Measurements from ENCODE around the gene SCFD1. TPM values are rescaled to one million over a fixed set of nuclear protein-coding genes. Genes with fewer than 3 reads are reported as not detected.
A peak's percentile ranks its signal among the peaks of the same experiment; 100 is the strongest.
"Not testable (repeated sequence)": the region's sequence is repeated elsewhere in the genome, so short reads cannot be mapped to it uniquely, and the experiment has no call there.

The SCFD1 gene, protein sequence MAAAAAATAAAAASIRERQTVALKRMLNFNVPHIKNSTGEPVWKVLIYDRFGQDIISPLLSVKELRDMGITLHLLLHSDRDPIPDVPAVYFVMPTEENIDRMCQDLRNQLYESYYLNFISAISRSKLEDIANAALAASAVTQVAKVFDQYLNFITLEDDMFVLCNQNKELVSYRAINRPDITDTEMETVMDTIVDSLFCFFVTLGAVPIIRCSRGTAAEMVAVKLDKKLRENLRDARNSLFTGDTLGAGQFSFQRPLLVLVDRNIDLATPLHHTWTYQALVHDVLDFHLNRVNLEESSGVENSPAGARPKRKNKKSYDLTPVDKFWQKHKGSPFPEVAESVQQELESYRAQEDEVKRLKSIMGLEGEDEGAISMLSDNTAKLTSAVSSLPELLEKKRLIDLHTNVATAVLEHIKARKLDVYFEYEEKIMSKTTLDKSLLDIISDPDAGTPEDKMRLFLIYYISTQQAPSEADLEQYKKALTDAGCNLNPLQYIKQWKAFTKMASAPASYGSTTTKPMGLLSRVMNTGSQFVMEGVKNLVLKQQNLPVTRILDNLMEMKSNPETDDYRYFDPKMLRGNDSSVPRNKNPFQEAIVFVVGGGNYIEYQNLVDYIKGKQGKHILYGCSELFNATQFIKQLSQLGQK
- polyA plus RNA-seq (ENCODE audit: insufficient read length in 12 of 12), result 10 to 100 TPM in 11 of 12 donors, not detected in 1; 55.0 to 99.1 (median 72.2) TPM
- long read RNA-seq, donor 1, transcript SCFD1-203 (25 exons, 2,359 nt), result major isoform, 7 of 23 reads
- long read RNA-seq, donor 1, partial matches to known transcripts, result 9 of 23 reads
- long read RNA-seq, donor 1, other reads (novel, unspliced or antisense), result 0 of 23 reads
- long read RNA-seq, donor 2, transcript SCFD1-207 (24 exons, 2,058 nt), result major isoform, 7 of 16 reads
- long read RNA-seq, donor 2, transcript SCFD1-203 (25 exons, 2,359 nt), result minor isoform, 6 of 16 reads
- long read RNA-seq, donor 2, partial matches to known transcripts, result 0 of 16 reads
- long read RNA-seq, donor 2, other reads (novel, unspliced or antisense), result 0 of 16 reads
- long read RNA-seq, donor 3, partial matches to known transcripts, result 0 of 6 reads
- long read RNA-seq, donor 3, other reads (novel, unspliced or antisense), result 0 of 6 reads
- long read RNA-seq, donor 4, partial matches to known transcripts, result 0 of 5 reads
- long read RNA-seq, donor 4, other reads (novel, unspliced or antisense), result 0 of 5 reads
- long read RNA-seq, donor 5, transcript SCFD1-203 (25 exons, 2,359 nt), result major isoform, 6 of 11 reads
- long read RNA-seq, donor 5, partial matches to known transcripts, result 0 of 11 reads
- long read RNA-seq, donor 5, other reads (novel, unspliced or antisense), result 0 of 11 reads
- long read RNA-seq, donor 6, transcript SCFD1-203 (25 exons, 2,359 nt), result major isoform, 5 of 9 reads
- long read RNA-seq, donor 6, partial matches to known transcripts, result 0 of 9 reads
- long read RNA-seq, donor 6, other reads (novel, unspliced or antisense), result 0 of 9 reads
- long read RNA-seq, donor 7, partial matches to known transcripts, result 0 of 6 reads
- long read RNA-seq, donor 7, other reads (novel, unspliced or antisense), result 0 of 6 reads
- long read RNA-seq, donor 8, partial matches to known transcripts, result 0 of 9 reads
- long read RNA-seq, donor 8, other reads (novel, unspliced or antisense), result 0 of 9 reads
- long read RNA-seq, donor 9, partial matches to known transcripts, result 0 of 3 reads
- long read RNA-seq, donor 9, other reads (novel, unspliced or antisense), result 0 of 3 reads
- long read RNA-seq, donor 10, partial matches to known transcripts, result 0 of 8 reads
- long read RNA-seq, donor 10, other reads (novel, unspliced or antisense), result 0 of 8 reads
- long read RNA-seq, donor 11, transcript SCFD1-203 (25 exons, 2,359 nt), result major isoform, 7 of 11 reads
- long read RNA-seq, donor 11, partial matches to known transcripts, result 0 of 11 reads
- long read RNA-seq, donor 11, other reads (novel, unspliced or antisense), result 0 of 11 reads

GRCh38 chr14:30621940-30622830 lies at the start of gene SCFD1:
SCFD1 (plus strand) TSS chr14:30622319; CDS start chr14:30622339, 20 bp downstream.
- peak; percentile 94 for DNase-seq

GRCh38 chr14:30572771-30573170 lies 49.3 kb upstream of the SCFD1 start:
- no peak for DNase-seq

GRCh38 chr14:30573226-30573814 lies 48.8 kb upstream of the SCFD1 start:
- DNase-seq, result no peak

DNA sequence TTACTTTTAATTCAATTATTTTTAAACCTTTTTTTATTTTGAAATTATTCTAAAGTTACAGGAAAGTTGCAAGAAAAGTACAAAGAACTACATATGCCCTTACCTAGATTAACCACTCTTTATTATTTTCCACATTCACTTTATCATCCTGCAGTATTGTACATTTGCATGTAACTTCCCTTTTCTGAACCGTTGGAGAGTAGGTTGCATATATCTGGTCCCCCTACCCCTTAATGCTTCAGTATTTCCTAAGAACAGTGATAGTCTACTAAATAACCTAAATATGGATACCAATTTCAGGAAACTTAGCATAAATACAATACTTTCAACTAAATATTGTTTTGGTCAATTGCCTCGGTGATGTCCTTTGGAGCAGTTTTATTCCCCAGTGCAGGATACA lies 48.2 kb upstream of the SCFD1 start:
- DNase-seq, result no peak

DNA sequence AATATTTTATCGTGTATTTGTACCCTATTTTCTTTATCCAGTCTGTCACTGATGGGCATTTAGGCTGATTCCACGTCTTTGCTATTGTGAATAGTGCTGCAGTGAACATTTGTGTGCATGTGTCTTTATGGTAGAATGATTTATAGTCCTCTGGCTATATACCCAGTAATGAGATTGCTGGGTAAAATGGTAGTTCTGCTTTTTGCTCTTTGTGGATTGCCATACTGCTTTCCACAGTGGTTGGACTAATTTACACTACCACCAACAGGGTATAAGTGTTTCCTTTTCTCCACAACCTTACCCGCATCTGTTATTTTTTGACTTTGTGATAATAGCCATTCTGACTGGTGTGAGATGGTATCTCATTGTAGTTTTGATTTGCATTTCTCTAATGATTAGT lies 47.3 kb upstream of the SCFD1 start:
- not testable (repeated sequence) for DNase-seq

GRCh38 chr14:30576333-30576732 lies 45.8 kb upstream of the SCFD1 start:
- DNase-seq, result not testable (repeated sequence)

GRCh38 chr14:30580616-30581282 lies 41.4 kb upstream of the SCFD1 start:
- no peak for DNase-seq

DNA sequence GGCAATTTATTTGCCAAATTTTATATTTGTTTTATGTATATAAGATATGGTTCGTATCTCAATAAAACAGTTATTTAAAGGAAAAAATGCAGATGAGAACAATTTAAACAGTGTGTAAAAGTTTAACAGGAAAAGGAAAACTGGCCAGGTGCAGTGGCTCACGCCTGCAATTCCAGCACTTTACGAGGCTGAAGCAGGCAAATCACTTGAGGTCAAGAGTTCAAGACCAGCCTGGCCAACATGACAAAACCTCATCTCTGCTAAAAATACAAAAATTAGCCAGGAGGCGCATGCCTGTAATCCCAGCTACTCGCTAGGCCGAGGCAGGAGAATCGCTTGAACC lies 40.9 kb upstream of the SCFD1 start:
- DNase-seq, result no peak

DNA sequence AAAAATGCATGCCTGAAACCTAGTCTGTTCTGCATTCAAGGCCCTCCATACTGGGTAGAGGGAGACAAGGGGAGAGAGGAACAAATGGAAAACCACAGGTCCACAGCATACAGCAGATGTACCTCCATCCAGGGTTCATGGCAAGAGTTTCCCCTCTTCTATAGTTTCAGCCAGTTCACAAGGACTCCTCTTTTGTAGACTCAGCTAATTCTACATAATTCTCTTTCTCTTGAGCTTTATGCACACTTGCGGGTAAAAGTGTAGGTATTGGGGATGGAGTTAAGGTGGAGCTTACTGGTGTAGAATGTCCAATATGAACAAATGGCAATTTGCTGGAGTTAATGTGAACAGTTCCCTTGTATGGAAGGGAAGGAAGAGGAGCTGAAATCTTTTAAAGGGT lies 39.7 kb upstream of the SCFD1 start:
- DNase-seq, result no peak

GRCh38 chr14:30584058-30584630 lies 38.0 kb upstream of the SCFD1 start:
- no peak for DNase-seq

DNA sequence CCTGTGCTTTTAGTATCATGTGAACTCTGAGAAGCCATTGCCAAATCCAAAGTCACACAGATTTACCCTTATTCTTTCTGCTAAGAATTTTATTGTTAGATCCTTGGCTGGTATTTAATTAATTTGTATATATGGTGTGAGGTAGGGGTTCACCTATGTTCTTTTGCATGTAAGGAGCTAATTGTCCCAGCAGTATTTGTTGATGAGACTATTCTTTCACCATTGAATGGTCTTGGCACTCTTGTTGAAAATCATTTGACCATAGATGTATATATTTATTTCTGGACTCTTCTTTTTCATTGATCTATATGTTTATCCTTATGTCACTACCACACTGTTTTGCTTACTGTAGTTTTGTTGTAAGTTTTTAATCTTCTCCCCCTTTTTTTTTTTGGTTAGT lies 36.9 kb upstream of the SCFD1 start:
- no peak for DNase-seq

DNA sequence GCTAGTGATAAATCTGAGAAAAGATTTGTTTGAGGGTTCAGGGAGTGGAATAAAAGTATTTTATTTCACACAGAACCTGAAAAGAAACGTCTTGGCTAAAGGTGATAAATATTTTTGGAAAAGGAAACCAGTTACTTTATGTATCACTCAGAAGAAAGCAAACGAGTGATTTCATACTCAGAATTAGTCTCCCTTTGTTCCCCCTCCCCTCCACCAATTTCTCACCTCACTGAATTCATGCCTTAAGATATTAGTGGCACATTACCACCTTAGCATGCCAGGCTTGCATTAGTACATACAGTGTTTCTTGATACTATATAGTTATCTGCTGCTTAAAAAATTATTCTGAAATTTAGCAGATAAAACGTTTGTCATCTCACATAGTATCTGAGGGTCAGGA lies 35.0 kb upstream of the SCFD1 start:
- DNase-seq, result no peak

GRCh38 chr14:30588873-30589272 lies 33.2 kb upstream of the SCFD1 start:
- no peak for DNase-seq

GRCh38 chr14:30596935-30597334 lies 25.2 kb upstream of the SCFD1 start:
- DNase-seq, result no peak

DNA sequence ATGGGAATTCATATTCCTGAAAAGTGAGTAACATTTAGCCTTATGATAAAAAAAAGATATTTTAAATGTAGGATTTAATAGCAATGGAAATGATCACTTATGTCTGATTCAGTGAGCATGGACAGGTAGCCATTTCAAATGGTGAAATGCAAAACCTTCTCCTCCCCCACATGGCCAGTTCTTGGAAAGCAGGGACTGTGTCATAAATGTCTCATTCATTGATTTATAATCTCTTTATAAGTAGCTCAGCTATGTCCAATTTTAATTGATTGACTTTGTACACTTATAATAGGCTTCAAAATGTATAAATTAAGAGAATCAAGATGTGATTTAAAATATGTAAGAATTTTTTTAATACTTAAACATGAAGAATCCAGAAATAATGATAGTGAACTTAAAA lies 24.6 kb upstream of the SCFD1 start:
- DNase-seq, result no peak

DNA sequence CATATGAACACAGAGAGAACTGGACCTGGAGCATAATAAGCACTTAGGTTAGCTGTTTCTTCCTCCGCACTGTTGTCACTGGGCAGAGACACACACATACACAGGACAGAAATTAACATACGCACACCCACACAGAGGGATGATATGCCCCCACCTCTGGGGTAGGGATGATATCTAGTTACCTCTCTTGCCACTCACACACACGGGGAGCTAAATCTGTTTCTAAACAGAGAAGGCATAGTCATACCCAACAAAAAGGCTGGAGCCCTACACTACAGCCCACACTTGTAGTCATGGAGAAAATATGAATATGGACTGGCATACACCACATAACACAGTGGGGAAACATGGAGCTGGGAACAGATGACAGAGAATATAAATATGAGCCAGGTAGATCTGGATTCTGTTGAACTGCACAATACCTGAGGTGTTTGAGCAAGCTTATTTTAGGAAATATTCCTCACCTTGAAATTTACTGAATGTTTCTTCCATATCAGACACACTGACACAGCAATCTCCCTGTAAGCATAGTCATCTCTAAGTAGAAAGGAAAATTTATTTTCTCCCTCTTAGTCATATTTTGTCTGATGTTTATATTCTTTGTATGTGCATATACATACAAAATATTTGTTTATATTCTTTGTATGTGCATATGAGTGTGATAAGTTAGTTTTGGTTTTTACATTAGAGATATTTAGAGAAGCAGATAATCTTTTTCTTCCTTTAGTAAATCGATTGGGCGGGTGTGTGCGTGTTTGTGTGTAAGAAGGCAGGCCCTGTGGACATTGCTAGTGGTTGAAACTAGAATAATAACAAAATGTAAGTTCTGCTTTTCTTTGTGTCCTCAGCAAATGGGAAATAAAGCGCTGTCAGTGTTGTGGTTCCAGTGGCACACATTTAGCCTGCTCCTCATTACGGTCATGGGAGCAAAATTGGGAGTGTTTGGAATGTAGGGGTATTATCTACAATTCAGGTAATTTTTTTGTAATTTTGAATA lies 20.9 kb upstream of the SCFD1 start:
- no peak for DNase-seq

GRCh38 chr14:30603402-30603801 lies 18.7 kb upstream of the SCFD1 start:
- DNase-seq, result no peak

All from muscle of arm (tissue), 14 donors.